Activated naive CD4-positive, alpha-beta T cell treated with anti-CD3 and anti-CD28 coated beads, Interleukin-2, amount 10 ng/mL, durations not matched to agents 7 days and 5 days (primary cell): ENCODE measurements around the gene ART4.

Experiments used
- CTCF ChIA-PET: fragments of 350-600 bp; sonication (Branson Sonifier 250); formaldehyde crosslinking; loops from one replicate; lab custom pipeline; 2021; ENCODE audit warnings: antibody characterized with exemption; lab: Charles Lee
- DNase-seq: peaks from one replicate; pipeline ENCODE4 v3.0.0-alpha.2; 2020
- H3K27ac Mint-ChIP-seq: one replicate; pipeline ENCODE4 v1.8.0; 2021; ENCODE audit warnings: mild to moderate bottlenecking, moderate library complexity, mixed read lengths
- H3K27me3 Mint-ChIP-seq: one replicate; pipeline ENCODE4 v1.8.0; 2021; ENCODE audit warnings: mild to moderate bottlenecking, mixed read lengths
- H3K36me3 Mint-ChIP-seq: one replicate; pipeline ENCODE4 v1.8.0; 2021; ENCODE audit warnings: mixed read lengths
- H3K4me1 Mint-ChIP-seq: one replicate; pipeline ENCODE4 v1.8.0; 2021; ENCODE audit warnings: mixed read lengths
- H3K4me3 Mint-ChIP-seq: one replicate; pipeline ENCODE4 v1.8.0; 2021; ENCODE audit warnings: mild to moderate bottlenecking, moderate library complexity, mixed read lengths
- H3K9me3 Mint-ChIP-seq: one replicate; pipeline ENCODE4 v1.8.0; 2021; ENCODE audit warnings: mixed read lengths

Gene ART4

DNA sequence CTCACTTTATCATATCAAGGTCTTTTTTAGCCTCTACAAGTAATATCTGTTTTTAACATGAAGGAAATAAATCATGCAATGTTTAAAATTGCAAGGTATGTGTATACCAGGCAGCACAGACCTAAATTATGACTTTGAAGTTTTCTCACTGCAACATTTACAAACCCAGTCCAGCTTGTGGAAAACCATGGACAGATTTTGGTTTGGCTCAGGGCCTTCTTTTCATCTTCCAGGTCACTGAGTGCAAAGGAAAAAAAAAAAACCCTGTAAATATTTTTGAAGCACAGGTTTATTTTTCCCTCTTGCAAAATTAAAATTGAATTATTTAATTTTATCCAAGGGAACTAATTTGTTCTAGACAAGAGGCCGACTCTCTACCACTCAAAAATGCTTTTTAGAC, 28.6 kb upstream of the ART4 start:
- no peak overlapping the region for H3K27ac Mint-ChIP-seq
- H3K9me3 Mint-ChIP-seq = peaks cover 8% of the 10 kb centered on the region
- CTCF ChIA-PET = no interaction called here
- H3K4me1 Mint-ChIP-seq = no peaks in the 10 kb centered on the region
- H3K27me3 Mint-ChIP-seq = no peaks in the 10 kb centered on the region
- DNase-seq = no peak
- H3K4me3 Mint-ChIP-seq = no peak overlapping the region
- H3K36me3 Mint-ChIP-seq = no peaks in the 10 kb centered on the region

GRCh38 chr12:14871247-14871646, 27.9 kb upstream of the ART4 start:
- no peaks in the 10 kb centered on the region for H3K36me3 Mint-ChIP-seq
- H3K27me3 Mint-ChIP-seq = no peaks in the 10 kb centered on the region
- CTCF ChIA-PET = no interaction called here
- H3K9me3 Mint-ChIP-seq = peaks cover 8% of the 10 kb centered on the region
- no peak for DNase-seq
- no peak overlapping the region for H3K27ac Mint-ChIP-seq
- no peaks in the 10 kb centered on the region for H3K4me1 Mint-ChIP-seq
- no peak overlapping the region for H3K4me3 Mint-ChIP-seq

GRCh38 chr12:14868916-14869506, 25.7 kb upstream of the ART4 start:
- no peak for DNase-seq
- Mint-ChIP-seq H3K4me3 (no peak overlapping the region), H3K36me3 (no peaks in the 10 kb centered on the region), H3K27ac (no peak overlapping the region), H3K4me1 (no peaks in the 10 kb centered on the region), H3K27me3 (no peaks in the 10 kb centered on the region), H3K9me3 (peaks cover 12% of the 10 kb centered on the region)
- CTCF ChIA-PET = no interaction called here

GRCh38 chr12:14860490-14860889, 17.2 kb upstream of the ART4 start:
- H3K36me3 Mint-ChIP-seq = peaks cover 3% of the 10 kb centered on the region
- no peaks in the 10 kb centered on the region for H3K27me3 Mint-ChIP-seq
- DNase-seq = no peak
- H3K9me3 Mint-ChIP-seq = peaks cover 19% of the 10 kb centered on the region
- H3K4me1 Mint-ChIP-seq = no peaks in the 10 kb centered on the region
- CTCF ChIA-PET = no interaction called here
- H3K4me3 Mint-ChIP-seq = no peak overlapping the region
- no peak overlapping the region for H3K27ac Mint-ChIP-seq

DNA sequence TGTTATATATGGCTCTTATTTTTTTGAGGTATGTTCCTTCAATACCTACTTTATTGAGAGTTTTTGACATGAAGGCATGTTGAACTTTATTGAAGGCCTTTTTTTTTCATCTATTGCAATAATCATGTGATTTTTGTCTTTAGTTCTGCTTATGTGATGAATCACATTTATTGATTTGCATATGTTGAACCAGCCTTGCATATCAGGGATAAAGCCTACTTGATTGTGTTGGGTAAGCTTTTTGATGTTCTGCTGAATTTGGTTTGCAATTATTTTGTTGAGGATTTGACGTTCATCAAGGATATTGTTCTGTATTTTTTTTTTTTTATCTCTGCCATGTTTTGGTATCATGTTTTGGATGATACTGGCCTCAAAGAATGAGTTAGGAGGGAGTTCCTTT, 15.2 kb upstream of the ART4 start:
- H3K9me3 Mint-ChIP-seq = peaks cover 19% of the 10 kb centered on the region
- CTCF ChIA-PET = no interaction called here
- DNase-seq = no peak
- H3K4me3 Mint-ChIP-seq = no peak overlapping the region
- H3K36me3 Mint-ChIP-seq = peaks cover 3% of the 10 kb centered on the region
- no peaks in the 10 kb centered on the region for H3K4me1 Mint-ChIP-seq
- no peaks in the 10 kb centered on the region for H3K27me3 Mint-ChIP-seq
- no peak overlapping the region for H3K27ac Mint-ChIP-seq

- CTCF ChIA-PET = no interaction called here
- no peak for DNase-seq
- no peaks in the 10 kb centered on the region for H3K36me3 Mint-ChIP-seq
- no peak overlapping the region for H3K4me3 Mint-ChIP-seq
- peaks cover 6% of the 10 kb centered on the region for H3K9me3 Mint-ChIP-seq
- H3K27ac Mint-ChIP-seq = no peak overlapping the region
- H3K27me3 Mint-ChIP-seq = no peaks in the 10 kb centered on the region
- no peaks in the 10 kb centered on the region for H3K4me1 Mint-ChIP-seq
Measured at GRCh38 chr12:14854586-14855183, 11.4 kb upstream of the ART4 start.

DNA sequence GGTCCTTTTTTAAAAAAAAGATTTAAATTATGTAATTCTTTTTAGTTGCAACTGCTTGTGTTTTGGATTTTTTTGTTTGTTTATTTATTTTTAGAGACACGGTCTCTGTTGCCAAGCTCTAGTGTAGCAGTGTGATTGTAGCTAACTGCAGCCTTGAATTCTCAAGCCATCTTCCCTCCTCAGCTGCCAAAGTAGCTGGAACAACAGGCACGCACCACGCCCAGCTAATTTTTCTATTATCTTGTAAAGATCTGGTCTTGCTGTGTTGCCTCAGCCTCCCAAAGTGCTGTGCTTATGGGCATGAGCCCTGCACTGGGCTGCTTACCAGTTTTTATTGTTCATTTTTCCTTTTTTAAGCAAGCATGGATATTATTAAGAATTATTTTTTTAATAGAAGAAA, 10.6 kb upstream of the ART4 start:
- Mint-ChIP-seq H3K27ac (no peak overlapping the region), H3K9me3 (no peaks in the 10 kb centered on the region), H3K4me3 (no peak overlapping the region), H3K4me1 (no peaks in the 10 kb centered on the region), H3K36me3 (no peaks in the 10 kb centered on the region), H3K27me3 (no peaks in the 10 kb centered on the region)
- CTCF ChIA-PET = interaction anchor here (1.4 kb wide), 1 partner anchor 16 kb away, joined by 3 read pairs; no protein-coding TSS in a partner anchor
- no peak for DNase-seq

DNA sequence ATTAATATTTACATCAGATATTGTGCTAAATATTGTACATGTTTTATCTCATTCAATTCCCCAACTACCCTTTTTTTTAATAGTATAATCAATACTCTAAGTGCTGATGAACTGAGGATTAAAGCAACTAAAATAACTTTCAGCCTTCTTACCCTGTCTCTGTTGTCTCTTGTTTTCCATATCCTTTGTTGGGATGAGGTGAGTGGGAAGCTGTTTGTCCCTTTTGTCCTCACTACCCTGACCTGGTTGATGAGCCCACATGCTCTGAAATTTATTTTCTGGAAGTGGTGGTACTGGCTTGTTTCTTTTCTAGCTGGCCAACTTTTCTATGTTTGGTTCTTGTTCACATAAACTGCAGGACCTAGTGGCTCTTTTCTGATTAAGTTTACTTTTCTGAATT, 9.6 kb upstream of the ART4 start:
- no peaks in the 10 kb centered on the region for H3K36me3 Mint-ChIP-seq
- no peak overlapping the region for H3K4me3 Mint-ChIP-seq
- no peak for DNase-seq
- CTCF ChIA-PET = interaction anchor here (1.0 to 11.1 kb wide), 4 partner anchors 15 to 158 kb away, joined by 3 to 106 read pairs (median 4); no protein-coding TSS in a partner anchor
- no peaks in the 10 kb centered on the region for H3K9me3 Mint-ChIP-seq
- no peaks in the 10 kb centered on the region for H3K4me1 Mint-ChIP-seq
- no peak overlapping the region for H3K27ac Mint-ChIP-seq
- no peaks in the 10 kb centered on the region for H3K27me3 Mint-ChIP-seq

- Mint-ChIP-seq H3K9me3 (no peaks in the 10 kb centered on the region), H3K27ac (no peak overlapping the region), H3K27me3 (no peaks in the 10 kb centered on the region), H3K4me1 (no peaks in the 10 kb centered on the region), H3K4me3 (no peak overlapping the region), H3K36me3 (no peaks in the 10 kb centered on the region)
- no peak for DNase-seq
- CTCF ChIA-PET = interaction anchor here (11.1 kb wide), 1 partner anchor 143 kb away, joined by 106 read pairs; no protein-coding TSS in a partner anchor
Measured at GRCh38 chr12:14850929-14851663, 7.8 kb upstream of the ART4 start.

DNA sequence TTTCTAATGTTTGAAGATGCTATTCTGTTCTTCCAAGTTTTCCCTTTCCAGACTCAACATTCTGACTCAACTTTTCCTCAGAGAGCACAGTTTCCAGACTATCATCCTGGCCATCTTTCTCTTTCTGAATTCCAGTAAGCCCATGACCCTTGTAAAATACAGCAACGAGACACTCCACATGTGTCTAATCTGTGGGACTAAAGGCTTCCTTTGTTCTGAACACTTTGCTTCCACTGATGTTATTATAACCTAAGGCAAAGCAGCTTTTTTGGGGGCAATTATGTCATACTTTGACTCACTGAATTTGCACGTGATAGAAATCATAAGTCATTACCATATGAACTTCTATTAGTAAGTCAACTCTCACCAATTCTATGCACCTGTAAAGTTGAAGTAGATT, 6.3 kb upstream of the ART4 start:
- no peak overlapping the region for H3K27ac Mint-ChIP-seq
- no peak for DNase-seq
- H3K9me3 Mint-ChIP-seq = no peaks in the 10 kb centered on the region
- H3K36me3 Mint-ChIP-seq = no peaks in the 10 kb centered on the region
- CTCF ChIA-PET = interaction anchor here (11.1 kb wide), 1 partner anchor 144 kb away, joined by 106 read pairs; no protein-coding TSS in a partner anchor
- peaks cover 2% of the 10 kb centered on the region for H3K4me1 Mint-ChIP-seq
- H3K27me3 Mint-ChIP-seq = no peaks in the 10 kb centered on the region
- H3K4me3 Mint-ChIP-seq = no peak overlapping the region

- DNase-seq = no peak
- Mint-ChIP-seq H3K4me3 (no peak overlapping the region), H3K4me1 (peaks cover 2% of the 10 kb centered on the region), H3K36me3 (no peaks in the 10 kb centered on the region), H3K27ac (no peak overlapping the region), H3K9me3 (no peaks in the 10 kb centered on the region), H3K27me3 (peaks cover 8% of the 10 kb centered on the region)
- CTCF ChIA-PET = interaction anchor here (0.9 to 11.1 kb wide), 7 partner anchors 8 to 375 kb away, joined by 3 to 106 read pairs (median 9); partner anchors contain the start of gene RERG
Measured at GRCh38 chr12:14846876-14847580, 3.7 kb upstream of the ART4 start.

- DNase-seq = no peak
- H3K27ac Mint-ChIP-seq = no peak overlapping the region
- CTCF ChIA-PET = interaction anchor here (0.6 to 11.1 kb wide), 11 partner anchors 9 to 376 kb away, joined by 3 to 106 read pairs (median 4); partner anchors contain the start of genes ARHGDIB and RERG
- H3K4me3 Mint-ChIP-seq = no peak overlapping the region
- H3K9me3 Mint-ChIP-seq = no peaks in the 10 kb centered on the region
- peaks cover 8% of the 10 kb centered on the region for H3K27me3 Mint-ChIP-seq
- H3K4me1 Mint-ChIP-seq = peaks cover 2% of the 10 kb centered on the region
- H3K36me3 Mint-ChIP-seq = no peaks in the 10 kb centered on the region
Measured at GRCh38 chr12:14846042-14846587, 2.8 kb upstream of the ART4 start.

GRCh38 chr12:14845350-14845750, 2.0 kb upstream of the ART4 start:
- DNase-seq = peak; percentile 52
- Mint-ChIP-seq H3K4me1 (peaks cover 2% of the 10 kb centered on the region), H3K4me3 (no peak overlapping the region), H3K27ac (no peak overlapping the region), H3K9me3 (no peaks in the 10 kb centered on the region), H3K36me3 (no peaks in the 10 kb centered on the region), H3K27me3 (peaks cover 8% of the 10 kb centered on the region)
- CTCF ChIA-PET = interaction anchor here (0.6 to 11.1 kb wide), 11 partner anchors 39 to 376 kb away, joined by 3 to 106 read pairs (median 4); partner anchors contain the start of genes ARHGDIB and RERG

DNA sequence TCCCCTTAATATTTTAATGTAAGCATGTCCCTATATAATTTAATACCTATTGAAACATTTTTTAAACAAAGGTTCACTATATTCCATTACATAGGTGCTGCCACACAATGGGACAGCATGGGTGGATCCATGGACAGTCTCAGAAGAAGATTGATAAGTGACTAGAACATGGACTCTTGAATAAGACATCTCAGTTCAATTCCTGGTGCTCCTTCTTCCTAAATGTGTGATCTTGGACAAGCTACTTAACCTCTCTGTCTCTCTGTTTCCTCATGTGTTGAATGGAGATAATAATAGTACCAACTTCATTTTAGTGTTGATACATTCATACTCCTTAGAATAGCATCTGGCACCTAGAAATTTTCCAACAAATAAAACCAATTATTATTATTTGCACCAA, 1.1 kb upstream of the ART4 start:
- H3K27ac Mint-ChIP-seq = no peak overlapping the region
- H3K27me3 Mint-ChIP-seq = peaks cover 8% of the 10 kb centered on the region
- CTCF ChIA-PET = interaction anchor here (0.8 to 11.1 kb wide), 4 partner anchors 13 to 149 kb away, joined by 3 to 106 read pairs (median 4); no protein-coding TSS in a partner anchor
- no peak overlapping the region for H3K4me3 Mint-ChIP-seq
- H3K4me1 Mint-ChIP-seq = peaks cover 2% of the 10 kb centered on the region
- no peak for DNase-seq
- H3K36me3 Mint-ChIP-seq = no peaks in the 10 kb centered on the region
- no peaks in the 10 kb centered on the region for H3K9me3 Mint-ChIP-seq
